ENCODE data around the gene PRDM8. TPM values are rescaled to one million over a fixed set of nuclear protein-coding genes. Genes with fewer than 3 reads are reported as not detected.

The PRDM8 gene
- total RNA-seq, 2 experiments from 2014 or later = not detected

GRCh38 chr4:80192252-80192866, 4.9 kb upstream of the PRDM8 start:
- CTCF ChIA-PET (ENCODE audit: unreplicated experiment) = no interaction called here
- Histone ChIP-seq H3K4me3 (ENCODE audit: low read depth, low read length, poor library complexity, severe bottlenecking) (no peak overlapping the region), H3K4me1 (ENCODE audit: insufficient read depth, low read length, poor library complexity, severe bottlenecking) (no peaks in the 10 kb centered on the region), H3K27ac (ENCODE audit: low read depth, low read length, poor library complexity, severe bottlenecking) (no peak overlapping the region), H3K79me2 (ENCODE audit: insufficient read depth, low read depth, low read length) (no peaks in the 10 kb centered on the region), H3K9me3 (ENCODE audit: low read length) (no peaks in the 10 kb centered on the region), H3K4me2 (ENCODE audit: low read length) (no peak overlapping the region), H4K20me1 (ENCODE audit: insufficient read depth, low read length) (no peaks in the 10 kb centered on the region), H3K36me3 (ENCODE audit: insufficient read depth, low read length) (no peaks in the 10 kb centered on the region), H2AFZ (ENCODE audit: low read length) (no peak overlapping the region), H3K9me2 (ENCODE audit: insufficient read depth, low read length) (no peaks in the 10 kb centered on the region)
- no TSS peak for BruUV-seq (replicated peaks)
- intact Hi-C loops (cut with micrococcal nuclease; ENCODE audit: unreplicated experiment) = no loop called here
- POLR2A ChIA-PET = no interaction called here
- no peak for TF ChIP-seq CTCF (conservative IDR thresholded peaks at IDR 0.05; ENCODE audit: low read length)
- TF ChIP-seq EZH2phosphoT487 (IDR thresholded peaks at IDR 0.05; ENCODE audit: borderline replicate concordance, low read depth, low read length) = no peak
- no peak for DNase-seq (ENCODE audit: low spot score)

- no peak for DNase-seq (ENCODE audit: low spot score)
- no peaks in the 10 kb centered on the region for H3K79me2 ChIP-seq (ENCODE audit: insufficient read depth, low read depth, low read length)
- H3K36me3 ChIP-seq (ENCODE audit: insufficient read depth, low read length) = no peaks in the 10 kb centered on the region
- H3K9me3 ChIP-seq (ENCODE audit: low read length) = no peaks in the 10 kb centered on the region
- ChIA-PET CTCF (ENCODE audit: unreplicated experiment) (no interaction called here), POLR2A (no interaction called here)
- H3K9me2 ChIP-seq (ENCODE audit: insufficient read depth, low read length) = no peaks in the 10 kb centered on the region
- no peak for TF ChIP-seq CTCF (conservative IDR thresholded peaks at IDR 0.05; ENCODE audit: low read length)
- no peak for TF ChIP-seq EZH2phosphoT487 (IDR thresholded peaks at IDR 0.05; ENCODE audit: borderline replicate concordance, low read depth, low read length)
- intact Hi-C loops (cut with micrococcal nuclease; ENCODE audit: unreplicated experiment) = no loop called here
- no peaks in the 10 kb centered on the region for H3K4me1 ChIP-seq (ENCODE audit: insufficient read depth, low read length, poor library complexity, severe bottlenecking)
- no peak overlapping the region for H3K27ac ChIP-seq (ENCODE audit: low read depth, low read length, poor library complexity, severe bottlenecking)
- H3K4me2 ChIP-seq (ENCODE audit: low read length) = no peak overlapping the region
- H3K4me3 ChIP-seq (ENCODE audit: low read depth, low read length, poor library complexity, severe bottlenecking) = no peak overlapping the region
- no peaks in the 10 kb centered on the region for H4K20me1 ChIP-seq (ENCODE audit: insufficient read depth, low read length)
- no peak overlapping the region for H2AFZ ChIP-seq (ENCODE audit: low read length)
- BruUV-seq (replicated peaks) = no TSS peak
These were observed 4.4 kb upstream of the PRDM8 start for GRCh38 chr4:80192937-80193336.

DNA sequence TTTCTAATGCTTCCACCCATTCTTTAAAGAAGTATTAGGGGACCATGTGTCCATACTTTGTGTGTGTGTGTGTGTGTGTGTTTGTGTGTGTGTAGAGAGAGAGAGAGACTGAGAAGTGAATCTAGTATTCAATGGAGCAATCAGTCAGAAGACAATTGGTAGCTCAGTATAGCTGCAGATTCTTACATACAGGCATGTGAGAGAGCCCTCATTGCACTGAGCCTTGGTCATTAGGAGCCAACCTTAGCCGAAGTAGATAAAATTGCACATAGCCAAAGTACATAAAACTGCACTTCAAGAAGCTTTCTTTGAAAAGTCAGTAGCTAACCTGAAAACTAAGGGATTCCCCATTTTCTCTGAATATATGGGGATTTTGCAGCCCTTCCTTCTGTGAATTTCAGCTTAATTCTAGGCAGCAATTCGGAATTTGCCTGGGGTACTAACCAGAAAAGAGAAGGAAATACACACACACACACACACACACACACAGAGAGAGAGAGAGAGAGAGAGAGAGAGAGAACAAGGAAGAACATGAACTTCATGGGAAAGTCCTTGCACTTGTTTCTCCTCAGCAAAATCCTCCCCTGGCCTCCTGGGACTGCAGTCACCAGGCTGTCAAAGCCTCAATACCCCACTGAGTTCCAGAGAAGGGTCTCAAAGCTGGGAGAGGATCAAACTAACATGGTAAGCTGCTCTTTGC, 1.7 kb upstream of the PRDM8 start:
- H2AFZ ChIP-seq (ENCODE audit: low read length) = no peak overlapping the region

More for the DNA sequence above, 1.7 kb upstream of the PRDM8 start:
- DNase-seq (ENCODE audit: low spot score) = no peak
- TF ChIP-seq EZH2phosphoT487 (IDR thresholded peaks at IDR 0.05; ENCODE audit: borderline replicate concordance, low read depth, low read length) = no peak
- no peak for TF ChIP-seq CTCF (conservative IDR thresholded peaks at IDR 0.05; ENCODE audit: low read length)
- H3K9me2 ChIP-seq (ENCODE audit: insufficient read depth, low read length) = no peaks in the 10 kb centered on the region
- no peaks in the 10 kb centered on the region for H3K9me3 ChIP-seq (ENCODE audit: low read length)
- no peak overlapping the region for H3K4me2 ChIP-seq (ENCODE audit: low read length)
- no peaks in the 10 kb centered on the region for H3K79me2 ChIP-seq (ENCODE audit: insufficient read depth, low read depth, low read length)
- no peaks in the 10 kb centered on the region for H3K36me3 ChIP-seq (ENCODE audit: insufficient read depth, low read length)
- no peak overlapping the region for H3K4me3 ChIP-seq (ENCODE audit: low read depth, low read length, poor library complexity, severe bottlenecking)
- H4K20me1 ChIP-seq (ENCODE audit: insufficient read depth, low read length) = no peaks in the 10 kb centered on the region
- no peak overlapping the region for H3K27ac ChIP-seq (ENCODE audit: low read depth, low read length, poor library complexity, severe bottlenecking)
- POLR2A ChIA-PET = interaction anchor here (0.7 kb wide), 1 partner anchor 13 kb away, joined by 3 read pairs; no protein-coding TSS in a partner anchor
- no peaks in the 10 kb centered on the region for H3K4me1 ChIP-seq (ENCODE audit: insufficient read depth, low read length, poor library complexity, severe bottlenecking)
- no TSS peak for BruUV-seq (replicated peaks)
- intact Hi-C loops (cut with micrococcal nuclease; ENCODE audit: unreplicated experiment) = no loop called here
- CTCF ChIA-PET (ENCODE audit: unreplicated experiment) = no interaction called here
